Activated CD8-positive, alpha-beta memory T cell treated with anti-CD3 and anti-CD28 coated beads, Interleukin-2, amount 50 U/mL, for 24 hours (primary cell): ENCODE measurements around the gene SNED1.

ENCODE experiments used
- DNase-seq: peaks from one replicate; pipeline ENCODE4 v3.0.0-alpha.2; 2020; ENCODE audit errors: extremely low read depth

SNED1 gene

DNA sequence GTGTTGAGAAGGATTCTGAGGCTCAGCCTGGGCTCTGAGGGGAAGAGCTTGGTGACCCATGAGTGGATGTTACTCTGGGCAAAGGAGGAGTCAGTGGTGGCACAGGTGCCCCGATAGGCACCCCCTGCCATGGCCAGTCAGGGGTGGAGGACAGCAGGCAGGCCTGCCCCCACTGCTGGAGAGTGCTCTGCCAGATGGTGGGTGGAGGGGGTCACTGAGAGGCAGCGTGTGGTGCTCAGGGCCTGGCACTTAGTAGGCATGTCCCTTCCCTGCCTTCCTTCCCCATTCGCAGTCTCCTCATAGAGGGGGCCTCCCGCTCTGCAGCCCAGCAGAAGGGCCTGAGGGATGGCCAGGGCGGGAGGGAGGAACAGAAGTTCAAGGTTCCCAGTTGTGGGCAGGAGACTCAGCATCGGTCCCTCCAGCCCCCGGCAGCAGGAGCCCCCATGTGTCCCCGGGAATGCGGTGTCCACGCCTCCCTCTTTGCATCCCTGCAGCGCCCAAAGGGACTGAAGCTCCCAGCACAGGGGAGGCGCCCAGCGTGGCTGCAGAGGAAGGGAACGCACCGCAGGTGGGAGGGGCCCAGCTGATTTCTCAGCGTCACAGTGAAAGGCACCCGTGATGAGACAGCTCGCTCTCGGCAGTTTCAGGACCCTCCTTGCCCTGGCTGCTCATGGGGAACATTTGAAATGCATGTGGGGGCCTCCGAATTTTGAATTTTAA, 5.7 kb upstream of the SNED1 start:
- DNase-seq, result no peak

GRCh38 chr2:240993446-240994170, 4.8 kb upstream of the SNED1 start:
- DNase-seq, result no peak

DNA sequence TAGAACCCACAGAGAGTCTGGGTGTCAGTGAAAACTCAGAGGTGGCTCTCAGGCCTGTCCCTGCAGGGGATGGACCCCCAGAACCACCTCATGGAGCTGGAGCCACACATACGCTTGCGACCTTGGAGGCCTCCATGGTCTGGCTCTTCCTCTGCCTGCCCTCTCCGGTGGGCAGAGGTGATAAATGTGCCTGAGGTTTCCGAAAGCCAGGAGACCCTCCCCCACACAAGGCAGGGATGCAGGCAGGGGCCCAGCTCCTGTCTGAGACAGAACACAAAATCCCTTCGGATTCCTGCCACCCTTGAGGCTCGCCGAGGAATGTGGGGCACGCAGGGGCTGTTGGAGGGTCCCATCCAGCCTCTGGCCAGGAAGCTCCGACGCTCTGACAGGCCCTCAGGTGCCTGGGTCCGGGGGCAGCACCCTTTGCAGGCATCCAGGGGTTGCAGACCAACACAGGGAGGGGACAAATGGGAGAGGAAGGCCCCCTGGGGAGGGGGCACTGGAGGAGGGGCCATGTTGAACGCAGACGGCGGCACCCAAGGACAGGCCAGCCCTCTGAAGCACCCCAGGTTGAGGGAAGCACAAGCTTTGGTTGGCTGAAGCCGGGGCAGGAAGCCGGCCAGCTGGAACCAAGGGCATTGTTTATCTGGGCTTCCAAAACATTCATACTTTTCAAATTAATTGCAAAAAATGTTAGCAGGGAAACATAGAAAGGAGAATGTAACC, 4.1 kb upstream of the SNED1 start:
- no peak for DNase-seq

- DNase-seq, result no peak
These were observed 3.1 kb upstream of the SNED1 start for GRCh38 chr2:240995041-240996021.

- no peak for DNase-seq
These were observed 2.1 kb upstream of the SNED1 start for GRCh38 chr2:240996161-240996833.

GRCh38 chr2:240996834-240997140, 1.6 kb upstream of the SNED1 start:
- no peak for DNase-seq

DNA sequence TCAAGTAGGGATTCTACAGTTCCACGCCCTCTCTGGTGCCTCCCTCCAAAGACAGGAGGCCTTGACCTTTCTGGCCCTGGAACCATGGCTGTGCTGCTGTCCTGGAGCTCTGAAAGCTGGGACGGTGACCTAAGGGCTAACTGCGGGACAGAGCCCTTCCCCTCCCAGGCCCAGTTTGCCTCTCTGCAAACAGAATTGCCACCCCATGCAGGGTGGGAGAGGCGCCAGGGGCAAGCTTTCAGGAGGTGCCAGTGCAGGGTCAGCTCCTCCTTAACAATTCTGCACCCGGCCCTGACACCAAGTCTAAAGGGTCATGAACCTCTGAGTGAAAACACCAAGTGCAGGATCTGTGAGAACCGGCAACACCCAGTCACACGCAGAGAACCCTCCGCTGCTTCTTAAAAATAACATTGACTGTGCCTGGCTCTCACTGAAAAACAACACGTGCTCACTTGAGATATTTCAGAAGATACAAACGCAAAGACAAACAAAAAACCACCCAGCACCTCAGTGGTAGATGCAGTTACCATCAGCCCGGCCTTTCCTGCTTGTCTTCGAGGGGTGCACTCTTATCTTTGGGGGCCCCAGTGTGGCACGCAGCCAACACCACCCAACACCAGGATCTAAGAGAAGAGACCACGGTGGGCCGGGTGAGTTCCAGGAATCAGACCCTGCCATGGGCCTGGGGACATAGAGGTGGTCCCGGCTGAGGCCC, 1.1 kb upstream of the SNED1 start:
- no peak for DNase-seq

- no peak for DNase-seq
These were observed 232 bp downstream of the SNED1 start for GRCh38 chr2:240998706-240998994.

GRCh38 chr2:240998995-240999791, 775 bp downstream of the SNED1 start:
- DNase-seq, result no peak

DNA sequence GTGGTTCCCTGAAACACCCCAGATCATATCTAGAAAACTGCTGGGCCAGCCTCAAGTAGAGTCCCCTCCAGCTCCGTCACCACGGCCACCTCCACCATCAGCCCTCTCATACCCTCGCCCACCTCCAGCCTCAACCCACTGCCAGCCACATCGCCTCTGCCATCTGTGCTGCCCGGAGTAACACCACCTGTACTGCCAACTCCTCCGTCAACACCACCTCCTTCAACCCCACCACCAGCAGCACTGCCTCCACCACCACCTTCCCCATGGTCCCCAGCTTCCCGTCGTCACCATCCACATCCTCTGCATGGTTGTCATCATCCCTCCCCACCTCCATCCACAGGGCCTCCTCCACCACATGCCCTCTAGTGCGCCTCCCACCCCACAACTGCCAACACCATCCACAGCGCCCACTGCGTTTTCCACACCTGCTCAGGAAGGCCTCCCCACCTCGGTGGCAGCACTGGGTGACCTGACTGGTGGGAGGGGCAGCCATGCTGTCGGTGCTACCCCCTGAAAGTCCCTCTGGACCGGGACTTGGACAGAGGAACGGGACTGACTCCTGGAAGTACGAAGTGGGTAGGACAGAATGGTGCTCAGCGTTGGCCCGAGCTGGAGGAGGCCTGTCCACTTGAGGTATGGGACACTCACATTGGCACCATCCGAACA, 1.6 kb downstream of the SNED1 start:
- no peak for DNase-seq

- DNase-seq, result no peak
These were observed 2.5 kb downstream of the SNED1 start for GRCh38 chr2:241000831-241001321.

DNA sequence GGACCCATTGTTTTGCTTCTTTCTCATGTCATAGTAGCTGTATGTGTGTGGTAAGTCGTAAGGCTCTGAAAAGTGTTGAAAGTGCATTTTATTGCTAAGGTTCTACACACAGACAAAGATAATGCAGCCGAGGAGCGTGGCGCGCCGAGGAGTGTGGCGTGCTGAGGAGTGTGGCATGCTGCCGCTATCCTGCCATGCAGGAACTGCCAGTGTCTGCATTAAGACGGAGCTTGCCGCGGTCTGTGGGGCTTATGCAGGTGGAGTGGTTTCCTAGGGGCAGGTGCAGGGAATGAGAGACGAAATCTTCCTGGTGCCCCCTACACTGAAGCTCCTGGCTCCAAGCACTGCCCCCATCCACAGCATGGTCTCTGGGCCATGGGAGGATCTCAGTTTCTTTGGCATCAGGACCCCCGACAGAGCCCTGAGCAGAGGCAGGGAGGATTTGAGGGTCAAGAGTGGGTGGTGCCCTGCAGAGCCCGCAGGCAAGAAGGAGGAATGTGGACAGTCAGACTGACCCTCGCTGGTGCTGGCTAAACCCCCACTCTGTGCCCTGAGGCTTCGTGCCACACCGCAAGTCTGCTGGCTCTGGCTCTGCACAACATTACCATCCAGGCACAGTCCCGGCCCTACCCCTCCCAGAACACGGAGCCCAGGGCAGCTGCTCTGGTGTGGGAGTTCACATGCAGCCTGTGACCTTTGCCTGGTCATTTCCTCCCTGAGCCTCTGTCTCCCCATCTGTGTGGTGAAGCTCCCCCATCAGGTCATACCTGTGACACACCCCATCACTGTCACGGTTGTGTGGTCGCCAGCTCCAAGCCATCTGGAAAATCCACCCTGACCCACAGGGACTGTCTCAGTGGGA, 3.2 kb downstream of the SNED1 start:
- DNase-seq, result no peak

- DNase-seq, result no peak
These were observed 4.0 kb downstream of the SNED1 start for GRCh38 chr2:241002275-241003046.

- DNase-seq, result no peak
These were observed 4.6 kb downstream of the SNED1 start for GRCh38 chr2:241003047-241003360.

DNA sequence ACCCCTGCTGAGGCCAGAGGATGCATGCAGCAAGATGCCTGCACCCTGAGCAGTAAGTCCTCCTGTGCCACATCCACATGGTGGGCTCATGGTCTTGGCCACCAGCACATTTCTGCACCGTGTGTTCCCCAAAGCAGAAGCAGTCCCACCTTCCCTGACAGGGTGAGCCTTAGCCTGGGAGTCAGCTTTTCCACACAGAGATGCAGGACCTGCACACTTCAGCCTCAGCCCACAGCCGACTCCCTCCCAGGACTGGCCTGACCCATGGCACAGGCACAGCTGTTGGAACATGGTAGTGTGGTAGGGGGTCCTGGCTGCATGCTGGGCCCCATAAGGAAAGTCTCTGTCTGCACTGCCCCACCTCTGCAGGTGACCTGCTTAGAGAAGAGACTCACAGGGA, 5.0 kb downstream of the SNED1 start:
- no peak for DNase-seq

GRCh38 chr2:241003830-241004564, 5.6 kb downstream of the SNED1 start:
- no peak for DNase-seq

GRCh38 chr2:241005569-241005968, 7.2 kb downstream of the SNED1 start:
- no peak for DNase-seq
